Daoy (cell line): ENCODE results near the gene PLEKHA5. TPM values are rescaled to one million over a fixed set of nuclear protein-coding genes. Genes with fewer than 3 reads are reported as not detected.
"Not testable (repeated sequence)": the region's sequence is repeated elsewhere in the genome, so short reads cannot be mapped to it uniquely, and the experiment has no call there.

Source experiments
- DNase-seq: peaks from one replicate; pipeline ENCODE4 v3.0.0-alpha.2; 2015; ENCODE audit warnings: low read depth
- total RNA-seq: library from RNA; depleted of rRNA; stranded (reverse); fragments of >200 nt; shearing (Covaris generic); gene quantifications from 2 replicates; pipeline ENCODE4 v1.2.3, GENCODE V29; 2014

PLEKHA5 gene
- total RNA-seq, 1 experiment from 2014 or later = 15.3 TPM

- no peak for DNase-seq
Measured at GRCh38 chr12:19277711-19278110, 148.2 kb downstream of the PLEKHA5 start.

- DNase-seq = no peak
Measured at GRCh38 chr12:19278407-19278806, 148.9 kb downstream of the PLEKHA5 start.

- DNase-seq = no peak
Measured at GRCh38 chr12:19282133-19282699, 152.7 kb downstream of the PLEKHA5 start.

GRCh38 chr12:19284658-19285057, 155.1 kb downstream of the PLEKHA5 start:
- DNase-seq = no peak

GRCh38 chr12:19285793-19286448, 156.4 kb downstream of the PLEKHA5 start:
- DNase-seq = no peak

- no peak for DNase-seq
Measured at GRCh38 chr12:19287302-19287701, 157.8 kb downstream of the PLEKHA5 start.

- DNase-seq = no peak
Measured at GRCh38 chr12:19288161-19288560, 158.6 kb downstream of the PLEKHA5 start.

GRCh38 chr12:19288603-19289244, 159.2 kb downstream of the PLEKHA5 start:
- DNase-seq = no peak

- no peak for DNase-seq
Measured at GRCh38 chr12:19298836-19299605, 169.5 kb downstream of the PLEKHA5 start.

- DNase-seq = peak; percentile 17
Measured at GRCh38 chr12:19299765-19300164, 170.2 kb downstream of the PLEKHA5 start.

GRCh38 chr12:19301223-19301622, 171.7 kb downstream of the PLEKHA5 start:
- no peak for DNase-seq

GRCh38 chr12:19301688-19302087, 172.2 kb downstream of the PLEKHA5 start:
- no peak for DNase-seq

- no peak for DNase-seq
Measured at GRCh38 chr12:19302100-19302640, 172.6 kb downstream of the PLEKHA5 start.

GRCh38 chr12:19303496-19303895, 174.0 kb downstream of the PLEKHA5 start:
- no peak for DNase-seq

GRCh38 chr12:19304149-19304750, 174.7 kb downstream of the PLEKHA5 start:
- no peak for DNase-seq

- not testable (repeated sequence) for DNase-seq
Measured at GRCh38 chr12:19305621-19306020, 176.1 kb downstream of the PLEKHA5 start.

GRCh38 chr12:19306366-19306765, 176.8 kb downstream of the PLEKHA5 start:
- DNase-seq = no peak

- no peak for DNase-seq
Measured at GRCh38 chr12:19307451-19307850, 177.9 kb downstream of the PLEKHA5 start.

GRCh38 chr12:19311165-19311564, 181.6 kb downstream of the PLEKHA5 start:
- DNase-seq = no peak

- DNase-seq = no peak
Measured at GRCh38 chr12:19312637-19313036, 183.1 kb downstream of the PLEKHA5 start.

GRCh38 chr12:19316425-19316824, 186.9 kb downstream of the PLEKHA5 start:
- DNase-seq = no peak

GRCh38 chr12:19322376-19322775, 192.8 kb downstream of the PLEKHA5 start:
- no peak for DNase-seq
